ENCODE data around the gene SLC22A4.

DNA sequence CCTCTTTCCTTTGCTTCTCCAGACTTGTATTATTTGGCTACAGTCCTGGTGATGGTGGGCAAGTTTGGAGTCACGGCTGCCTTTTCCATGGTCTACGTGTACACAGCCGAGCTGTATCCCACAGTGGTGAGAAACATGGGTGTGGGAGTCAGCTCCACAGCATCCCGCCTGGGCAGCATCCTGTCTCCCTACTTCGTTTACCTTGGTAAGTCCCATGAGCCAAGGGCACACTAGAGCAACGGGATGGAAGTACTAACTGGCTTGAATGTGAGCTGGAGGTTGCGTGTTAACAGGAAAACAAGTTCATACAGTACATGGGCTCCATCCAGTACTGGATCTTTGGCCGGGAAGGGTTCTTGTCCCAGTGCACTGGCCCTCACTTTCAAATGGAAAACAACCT lies 98.2 kb downstream of the SLC22A4 start:
- TF ChIP-seq, protein P1, sequence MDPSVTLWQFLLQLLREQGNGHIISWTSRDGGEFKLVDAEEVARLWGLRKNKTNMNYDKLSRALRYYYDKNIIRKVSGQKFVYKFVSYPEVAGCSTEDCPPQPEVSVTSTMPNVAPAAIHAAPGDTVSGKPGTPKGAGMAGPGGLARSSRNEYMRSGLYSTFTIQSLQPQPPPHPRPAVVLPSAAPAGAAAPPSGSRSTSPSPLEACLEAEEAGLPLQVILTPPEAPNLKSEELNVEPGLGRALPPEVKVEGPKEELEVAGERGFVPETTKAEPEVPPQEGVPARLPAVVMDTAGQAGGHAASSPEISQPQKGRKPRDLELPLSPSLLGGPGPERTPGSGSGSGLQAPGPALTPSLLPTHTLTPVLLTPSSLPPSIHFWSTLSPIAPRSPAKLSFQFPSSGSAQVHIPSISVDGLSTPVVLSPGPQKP (IDR thresholded peaks at IDR 0.05; ENCODE audit: low read depth, low read length), result no peak
- TF ChIP-seq BHLHE40 (IDR thresholded peaks at IDR 0.05; ENCODE audit: low read depth, low read length) (no peak), POLR2A (IDR thresholded peaks at IDR 0.05; ENCODE audit: low read length) (no peak), SREBF2 (IDR thresholded peaks at IDR 0.05) (no peak), EP300 (IDR thresholded peaks at IDR 0.05) (no peak), SMC3 (IDR thresholded peaks at IDR 0.05) (no peak), JUN (IDR thresholded peaks at IDR 0.05) (no peak), CHD2 (IDR thresholded peaks at IDR 0.05; ENCODE audit: low read length, partially characterized antibody) (no peak), JUNB (IDR thresholded peaks at IDR 0.05) (no peak), MAFK (IDR thresholded peaks at IDR 0.05; ENCODE audit: partially characterized antibody) (no peak)
- TF ChIP-seq, protein P2, sequence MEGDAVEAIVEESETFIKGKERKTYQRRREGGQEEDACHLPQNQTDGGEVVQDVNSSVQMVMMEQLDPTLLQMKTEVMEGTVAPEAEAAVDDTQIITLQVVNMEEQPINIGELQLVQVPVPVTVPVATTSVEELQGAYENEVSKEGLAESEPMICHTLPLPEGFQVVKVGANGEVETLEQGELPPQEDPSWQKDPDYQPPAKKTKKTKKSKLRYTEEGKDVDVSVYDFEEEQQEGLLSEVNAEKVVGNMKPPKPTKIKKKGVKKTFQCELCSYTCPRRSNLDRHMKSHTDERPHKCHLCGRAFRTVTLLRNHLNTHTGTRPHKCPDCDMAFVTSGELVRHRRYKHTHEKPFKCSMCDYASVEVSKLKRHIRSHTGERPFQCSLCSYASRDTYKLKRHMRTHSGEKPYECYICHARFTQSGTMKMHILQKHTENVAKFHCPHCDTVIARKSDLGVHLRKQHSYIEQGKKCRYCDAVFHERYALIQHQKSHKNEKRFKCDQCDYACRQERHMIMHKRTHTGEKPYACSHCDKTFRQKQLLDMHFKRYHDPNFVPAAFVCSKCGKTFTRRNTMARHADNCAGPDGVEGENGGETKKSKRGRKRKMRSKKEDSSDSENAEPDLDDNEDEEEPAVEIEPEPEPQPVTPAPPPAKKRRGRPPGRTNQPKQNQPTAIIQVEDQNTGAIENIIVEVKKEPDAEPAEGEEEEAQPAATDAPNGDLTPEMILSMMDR (IDR thresholded peaks at IDR 0.05), result no peak
- TF ChIP-seq, protein P3, sequence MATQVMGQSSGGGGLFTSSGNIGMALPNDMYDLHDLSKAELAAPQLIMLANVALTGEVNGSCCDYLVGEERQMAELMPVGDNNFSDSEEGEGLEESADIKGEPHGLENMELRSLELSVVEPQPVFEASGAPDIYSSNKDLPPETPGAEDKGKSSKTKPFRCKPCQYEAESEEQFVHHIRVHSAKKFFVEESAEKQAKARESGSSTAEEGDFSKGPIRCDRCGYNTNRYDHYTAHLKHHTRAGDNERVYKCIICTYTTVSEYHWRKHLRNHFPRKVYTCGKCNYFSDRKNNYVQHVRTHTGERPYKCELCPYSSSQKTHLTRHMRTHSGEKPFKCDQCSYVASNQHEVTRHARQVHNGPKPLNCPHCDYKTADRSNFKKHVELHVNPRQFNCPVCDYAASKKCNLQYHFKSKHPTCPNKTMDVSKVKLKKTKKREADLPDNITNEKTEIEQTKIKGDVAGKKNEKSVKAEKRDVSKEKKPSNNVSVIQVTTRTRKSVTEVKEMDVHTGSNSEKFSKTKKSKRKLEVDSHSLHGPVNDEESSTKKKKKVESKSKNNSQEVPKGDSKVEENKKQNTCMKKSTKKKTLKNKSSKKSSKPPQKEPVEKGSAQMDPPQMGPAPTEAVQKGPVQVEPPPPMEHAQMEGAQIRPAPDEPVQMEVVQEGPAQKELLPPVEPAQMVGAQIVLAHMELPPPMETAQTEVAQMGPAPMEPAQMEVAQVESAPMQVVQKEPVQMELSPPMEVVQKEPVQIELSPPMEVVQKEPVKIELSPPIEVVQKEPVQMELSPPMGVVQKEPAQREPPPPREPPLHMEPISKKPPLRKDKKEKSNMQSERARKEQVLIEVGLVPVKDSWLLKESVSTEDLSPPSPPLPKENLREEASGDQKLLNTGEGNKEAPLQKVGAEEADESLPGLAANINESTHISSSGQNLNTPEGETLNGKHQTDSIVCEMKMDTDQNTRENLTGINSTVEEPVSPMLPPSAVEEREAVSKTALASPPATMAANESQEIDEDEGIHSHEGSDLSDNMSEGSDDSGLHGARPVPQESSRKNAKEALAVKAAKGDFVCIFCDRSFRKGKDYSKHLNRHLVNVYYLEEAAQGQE (IDR thresholded peaks at IDR 0.05), result no peak
- TF ChIP-seq, protein P4, sequence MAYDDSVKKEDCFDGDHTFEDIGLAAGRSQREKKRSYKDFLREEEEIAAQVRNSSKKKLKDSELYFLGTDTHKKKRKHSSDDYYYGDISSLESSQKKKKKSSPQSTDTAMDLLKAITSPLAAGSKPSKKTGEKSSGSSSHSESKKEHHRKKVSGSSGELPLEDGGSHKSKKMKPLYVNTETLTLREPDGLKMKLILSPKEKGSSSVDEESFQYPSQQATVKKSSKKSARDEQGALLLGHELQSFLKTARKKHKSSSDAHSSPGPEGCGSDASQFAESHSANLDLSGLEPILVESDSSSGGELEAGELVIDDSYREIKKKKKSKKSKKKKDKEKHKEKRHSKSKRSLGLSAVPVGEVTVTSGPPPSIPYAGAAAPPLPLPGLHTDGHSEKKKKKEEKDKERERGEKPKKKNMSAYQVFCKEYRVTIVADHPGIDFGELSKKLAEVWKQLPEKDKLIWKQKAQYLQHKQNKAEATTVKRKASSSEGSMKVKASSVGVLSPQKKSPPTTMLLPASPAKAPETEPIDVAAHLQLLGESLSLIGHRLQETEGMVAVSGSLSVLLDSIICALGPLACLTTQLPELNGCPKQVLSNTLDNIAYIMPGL (CRISPR knock-in tag; IDR thresholded peaks at IDR 0.05; ENCODE audit: borderline replicate concordance), result no peak
- TF ChIP-seq, protein P5, sequence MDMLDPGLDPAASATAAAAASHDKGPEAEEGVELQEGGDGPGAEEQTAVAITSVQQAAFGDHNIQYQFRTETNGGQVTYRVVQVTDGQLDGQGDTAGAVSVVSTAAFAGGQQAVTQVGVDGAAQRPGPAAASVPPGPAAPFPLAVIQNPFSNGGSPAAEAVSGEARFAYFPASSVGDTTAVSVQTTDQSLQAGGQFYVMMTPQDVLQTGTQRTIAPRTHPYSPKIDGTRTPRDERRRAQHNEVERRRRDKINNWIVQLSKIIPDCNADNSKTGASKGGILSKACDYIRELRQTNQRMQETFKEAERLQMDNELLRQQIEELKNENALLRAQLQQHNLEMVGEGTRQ (IDR thresholded peaks at IDR 0.05), result no peak

All from A549 (cell line).